ENCODE results near the gene PGM5. TPM values are rescaled to one million over a fixed set of nuclear protein-coding genes. Genes with fewer than 3 reads are reported as not detected.
"Not testable (repeated sequence)": the region's sequence is repeated elsewhere in the genome, so short reads cannot be mapped to it uniquely, and the experiment has no call there.

Gene PGM5
- total RNA-seq = 0.36 and 1.2 TPM in 2 replicates

- not testable (repeated sequence) for H3K27me3 ChIP-seq (ENCODE audit: insufficient read depth, low read length); H4K20me1 ChIP-seq (ENCODE audit: insufficient read depth, low read length); H3K4me1 ChIP-seq (ENCODE audit: insufficient read depth, low read length); H3K9me3 ChIP-seq (ENCODE audit: low read depth, low read length); H3K36me3 ChIP-seq (ENCODE audit: insufficient read depth, low read length); H3K27ac ChIP-seq (ENCODE audit: low read depth, low read length); H3K79me2 ChIP-seq (ENCODE audit: insufficient read depth, low read length); H2AFZ ChIP-seq (ENCODE audit: low read length)
- Histone ChIP-seq H3K4me2 (ENCODE audit: insufficient read depth, low read length) (peak within 1 kb of the TSS; percentile 53), H3K4me3 (ENCODE audit: insufficient read depth, low read length) (peak within 1 kb of the TSS; percentile 53)
- DNase-seq (ENCODE audit: insufficient read length, low spot score, missing footprints) = peak; percentile 14
Observed at GRCh38 chr9:68356380-68357118, at the start of gene PGM5. Gene PGM5, plus strand, starts transcription at chr9:68356611. Its CDS starts 517 bp downstream, at chr9:68357128.

DNA sequence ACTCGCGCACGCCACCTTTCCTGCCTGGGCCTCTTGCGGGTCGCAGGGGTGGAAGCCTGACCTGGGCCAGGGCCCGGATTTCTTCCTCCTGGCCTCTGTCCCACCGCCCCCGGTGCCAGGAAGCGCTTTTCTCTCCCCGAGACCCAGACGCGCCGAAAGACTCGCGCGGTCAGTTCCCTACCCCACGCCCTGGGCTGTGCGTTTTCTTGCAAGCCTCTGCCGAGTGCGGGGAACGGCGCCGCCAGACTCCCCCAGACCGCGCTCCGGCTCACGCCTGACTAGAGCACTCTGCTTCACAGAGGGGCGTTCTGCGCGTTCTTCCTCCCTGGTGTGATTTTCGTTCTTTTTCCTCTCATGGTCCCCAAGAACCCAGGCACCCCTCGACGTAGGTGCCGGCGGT, 49.3 kb upstream of the PGM5 start:
- H3K4me1 ChIP-seq (ENCODE audit: insufficient read depth, low read length); H3K27me3 ChIP-seq (ENCODE audit: insufficient read depth, low read length); H4K20me1 ChIP-seq (ENCODE audit: insufficient read depth, low read length); DNase-seq (ENCODE audit: insufficient read length, low spot score, missing footprints); H3K27ac ChIP-seq (ENCODE audit: low read depth, low read length); H3K36me3 ChIP-seq (ENCODE audit: insufficient read depth, low read length); H2AFZ ChIP-seq (ENCODE audit: low read length); H3K79me2 ChIP-seq (ENCODE audit: insufficient read depth, low read length); H3K9me3 ChIP-seq (ENCODE audit: low read depth, low read length); H3K4me2 ChIP-seq (ENCODE audit: insufficient read depth, low read length); H3K4me3 ChIP-seq (ENCODE audit: insufficient read depth, low read length): not testable (repeated sequence)

DNA sequence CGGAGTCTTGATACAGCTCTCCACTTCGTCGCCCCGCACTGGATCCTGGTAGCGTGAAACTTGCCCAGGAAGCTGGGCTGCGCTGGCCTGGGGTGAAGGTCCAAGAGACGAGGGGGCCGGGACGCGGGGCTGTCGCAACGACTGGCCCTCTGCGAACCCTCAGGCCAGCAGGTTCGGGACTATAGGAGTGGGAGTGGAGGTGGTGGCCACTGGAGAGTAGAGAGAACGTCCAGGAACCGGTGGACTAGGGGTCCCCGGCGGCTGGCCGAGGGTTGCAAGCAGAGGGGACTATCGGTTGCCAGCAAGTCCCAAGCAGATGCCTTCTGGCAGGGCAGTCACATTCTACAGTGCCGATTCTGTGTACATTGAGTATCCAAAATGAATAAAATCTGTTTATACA, 48.8 kb upstream of the PGM5 start:
- not testable (repeated sequence) for H3K9me3 ChIP-seq (ENCODE audit: low read depth, low read length); H3K4me3 ChIP-seq (ENCODE audit: insufficient read depth, low read length); H3K4me1 ChIP-seq (ENCODE audit: insufficient read depth, low read length); H3K79me2 ChIP-seq (ENCODE audit: insufficient read depth, low read length); H2AFZ ChIP-seq (ENCODE audit: low read length); DNase-seq (ENCODE audit: insufficient read length, low spot score, missing footprints); H3K27ac ChIP-seq (ENCODE audit: low read depth, low read length); H4K20me1 ChIP-seq (ENCODE audit: insufficient read depth, low read length); H3K27me3 ChIP-seq (ENCODE audit: insufficient read depth, low read length); H3K36me3 ChIP-seq (ENCODE audit: insufficient read depth, low read length); H3K4me2 ChIP-seq (ENCODE audit: insufficient read depth, low read length)

- not testable (repeated sequence) for H3K4me3 ChIP-seq (ENCODE audit: insufficient read depth, low read length); H3K36me3 ChIP-seq (ENCODE audit: insufficient read depth, low read length); H4K20me1 ChIP-seq (ENCODE audit: insufficient read depth, low read length); H3K79me2 ChIP-seq (ENCODE audit: insufficient read depth, low read length); H3K4me2 ChIP-seq (ENCODE audit: insufficient read depth, low read length); H3K27ac ChIP-seq (ENCODE audit: low read depth, low read length); H3K27me3 ChIP-seq (ENCODE audit: insufficient read depth, low read length); H3K9me3 ChIP-seq (ENCODE audit: low read depth, low read length); H2AFZ ChIP-seq (ENCODE audit: low read length); DNase-seq (ENCODE audit: insufficient read length, low spot score, missing footprints); H3K4me1 ChIP-seq (ENCODE audit: insufficient read depth, low read length)
Observed at GRCh38 chr9:68311208-68311607, 45.2 kb upstream of the PGM5 start.

DNA sequence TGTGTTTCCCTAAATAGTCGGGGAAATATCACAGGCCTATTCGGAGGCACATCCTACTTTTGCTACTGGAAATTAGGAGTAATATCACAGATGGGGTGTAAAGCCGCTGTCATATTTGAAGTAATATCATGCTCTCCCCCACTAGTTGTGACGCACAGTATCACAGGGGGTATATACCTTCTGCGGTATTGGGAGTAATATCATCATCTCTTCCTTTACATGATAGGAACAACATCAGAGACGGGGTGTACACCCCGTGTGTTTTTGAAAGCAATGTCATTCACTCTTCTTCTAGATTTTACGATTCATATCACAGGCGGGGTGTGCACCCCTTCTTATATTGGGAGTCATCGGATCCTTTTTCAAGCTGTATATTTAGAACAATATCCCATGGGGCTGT, 38.2 kb upstream of the PGM5 start:
- not testable (repeated sequence) for H4K20me1 ChIP-seq (ENCODE audit: insufficient read depth, low read length); H3K4me2 ChIP-seq (ENCODE audit: insufficient read depth, low read length); H3K79me2 ChIP-seq (ENCODE audit: insufficient read depth, low read length); H3K4me3 ChIP-seq (ENCODE audit: insufficient read depth, low read length); H3K9me3 ChIP-seq (ENCODE audit: low read depth, low read length); H3K27ac ChIP-seq (ENCODE audit: low read depth, low read length); DNase-seq (ENCODE audit: insufficient read length, low spot score, missing footprints); H2AFZ ChIP-seq (ENCODE audit: low read length); H3K27me3 ChIP-seq (ENCODE audit: insufficient read depth, low read length); H3K36me3 ChIP-seq (ENCODE audit: insufficient read depth, low read length); H3K4me1 ChIP-seq (ENCODE audit: insufficient read depth, low read length)

DNA sequence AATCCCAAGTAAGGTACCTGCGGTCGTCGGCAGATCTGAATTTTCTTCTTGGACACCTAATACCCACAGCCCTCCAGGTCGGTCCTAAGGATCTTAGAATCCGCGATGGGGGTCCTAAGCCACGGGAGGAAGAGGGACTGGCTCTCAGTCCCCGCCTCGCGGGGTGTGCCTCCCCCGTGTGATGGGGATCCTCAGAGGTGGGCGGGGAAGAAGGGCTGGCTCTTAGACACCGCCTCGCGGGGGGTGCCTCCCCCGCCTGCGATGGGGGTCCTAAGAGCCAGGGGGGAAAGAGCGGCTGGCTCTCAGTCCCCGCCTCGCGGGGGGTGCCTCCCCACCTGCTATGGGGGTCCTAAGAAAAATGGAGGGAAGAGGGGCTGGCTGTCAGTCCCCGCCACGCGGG, 32.7 kb upstream of the PGM5 start:
- not testable (repeated sequence) for H4K20me1 ChIP-seq (ENCODE audit: insufficient read depth, low read length); H3K27ac ChIP-seq (ENCODE audit: low read depth, low read length); H3K27me3 ChIP-seq (ENCODE audit: insufficient read depth, low read length); H2AFZ ChIP-seq (ENCODE audit: low read length); H3K9me3 ChIP-seq (ENCODE audit: low read depth, low read length); H3K79me2 ChIP-seq (ENCODE audit: insufficient read depth, low read length); H3K4me3 ChIP-seq (ENCODE audit: insufficient read depth, low read length); H3K36me3 ChIP-seq (ENCODE audit: insufficient read depth, low read length); H3K4me1 ChIP-seq (ENCODE audit: insufficient read depth, low read length); H3K4me2 ChIP-seq (ENCODE audit: insufficient read depth, low read length); DNase-seq (ENCODE audit: insufficient read length, low spot score, missing footprints)

- not testable (repeated sequence) for H3K9me3 ChIP-seq (ENCODE audit: low read depth, low read length); DNase-seq (ENCODE audit: insufficient read length, low spot score, missing footprints); H3K36me3 ChIP-seq (ENCODE audit: insufficient read depth, low read length); H3K27ac ChIP-seq (ENCODE audit: low read depth, low read length); H2AFZ ChIP-seq (ENCODE audit: low read length); H3K4me3 ChIP-seq (ENCODE audit: insufficient read depth, low read length); H3K4me1 ChIP-seq (ENCODE audit: insufficient read depth, low read length); H4K20me1 ChIP-seq (ENCODE audit: insufficient read depth, low read length); H3K27me3 ChIP-seq (ENCODE audit: insufficient read depth, low read length); H3K79me2 ChIP-seq (ENCODE audit: insufficient read depth, low read length); H3K4me2 ChIP-seq (ENCODE audit: insufficient read depth, low read length)
Observed at GRCh38 chr9:68324518-68324917, 31.9 kb upstream of the PGM5 start.

DNA sequence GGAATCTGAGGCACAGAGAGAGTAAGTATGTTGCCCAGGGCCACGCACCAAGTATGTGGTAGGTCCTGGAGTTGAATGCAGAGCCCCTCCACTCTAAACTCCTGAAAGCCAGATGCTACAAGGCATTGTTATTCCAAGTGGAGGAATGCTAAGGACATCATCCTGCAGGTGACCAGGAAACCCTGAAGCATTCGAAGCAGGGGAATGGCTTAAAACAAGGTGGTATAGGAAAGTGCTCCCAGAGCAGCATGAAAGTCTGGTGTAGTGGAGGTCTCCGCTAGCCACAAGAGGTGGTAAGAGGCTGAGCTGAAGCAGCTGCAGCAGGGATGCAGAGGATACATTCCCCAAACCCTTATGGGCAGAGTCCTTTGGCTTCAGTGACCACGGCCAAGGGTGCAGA, 27.3 kb upstream of the PGM5 start:
- H2AFZ ChIP-seq (ENCODE audit: low read length); DNase-seq (ENCODE audit: insufficient read length, low spot score, missing footprints); H3K9me3 ChIP-seq (ENCODE audit: low read depth, low read length); H3K27me3 ChIP-seq (ENCODE audit: insufficient read depth, low read length); H3K27ac ChIP-seq (ENCODE audit: low read depth, low read length); H3K4me3 ChIP-seq (ENCODE audit: insufficient read depth, low read length); H3K4me1 ChIP-seq (ENCODE audit: insufficient read depth, low read length); H3K79me2 ChIP-seq (ENCODE audit: insufficient read depth, low read length); H4K20me1 ChIP-seq (ENCODE audit: insufficient read depth, low read length); H3K36me3 ChIP-seq (ENCODE audit: insufficient read depth, low read length); H3K4me2 ChIP-seq (ENCODE audit: insufficient read depth, low read length): not testable (repeated sequence)

GRCh38 chr9:68330531-68331173, 25.8 kb upstream of the PGM5 start:
- not testable (repeated sequence) for H3K27ac ChIP-seq (ENCODE audit: low read depth, low read length); H3K4me3 ChIP-seq (ENCODE audit: insufficient read depth, low read length); DNase-seq (ENCODE audit: insufficient read length, low spot score, missing footprints); H3K4me1 ChIP-seq (ENCODE audit: insufficient read depth, low read length); H3K9me3 ChIP-seq (ENCODE audit: low read depth, low read length); H3K79me2 ChIP-seq (ENCODE audit: insufficient read depth, low read length); H3K36me3 ChIP-seq (ENCODE audit: insufficient read depth, low read length); H3K27me3 ChIP-seq (ENCODE audit: insufficient read depth, low read length); H3K4me2 ChIP-seq (ENCODE audit: insufficient read depth, low read length); H2AFZ ChIP-seq (ENCODE audit: low read length); H4K20me1 ChIP-seq (ENCODE audit: insufficient read depth, low read length)

Data from osteoblast (primary cell).